IPS-18c (cell line): Measurements from ENCODE around the gene RNGTT.

ENCODE experiments used
- H3K4me3 ChIP-seq: 2 replicates; pipeline ENCODE4 v1.7.0; 2013; ENCODE audit warnings: low read depth, mild to moderate bottlenecking, low read length, moderate library complexity; ENCODE audit not compliant: insufficient read depth
- H3K9me3 ChIP-seq: one replicate; pipeline ENCODE4 v1.6.1; 2013; ENCODE audit warnings: mild to moderate bottlenecking, low read length, moderate library complexity; ENCODE audit not compliant: control insufficient read depth, insufficient read depth

Gene RNGTT

DNA sequence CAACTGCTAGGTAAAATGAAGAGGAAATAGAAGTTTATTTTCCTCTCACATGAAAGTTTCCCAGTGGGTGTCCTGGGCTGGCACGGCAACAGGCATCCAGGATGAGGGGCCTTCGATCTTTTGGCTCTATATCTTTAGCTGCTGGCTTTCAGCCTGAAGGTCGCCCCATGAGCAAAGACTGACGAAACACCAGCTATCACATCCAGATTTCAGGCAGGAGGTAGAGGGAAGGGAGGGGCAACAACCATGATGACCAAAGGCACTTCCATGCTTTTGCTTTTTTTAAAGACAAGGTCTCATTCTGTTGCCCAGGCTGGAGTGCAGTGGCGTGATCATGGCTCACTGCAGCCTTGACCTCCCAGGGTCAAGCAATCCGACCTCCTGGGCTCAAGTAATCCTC, 387.9 kb downstream of the RNGTT start:
- no peak overlapping the region for H3K4me3 ChIP-seq
- H3K9me3 ChIP-seq: no peaks in the 10 kb centered on the region

- H3K4me3 ChIP-seq: no peak overlapping the region
- H3K9me3 ChIP-seq: peaks cover 4% of the 10 kb centered on the region
Measured at GRCh38 chr6:88574651-88575050, 388.8 kb downstream of the RNGTT start.

GRCh38 chr6:88574031-88574430, 389.4 kb downstream of the RNGTT start:
- no peak overlapping the region for H3K4me3 ChIP-seq
- H3K9me3 ChIP-seq: peaks cover 4% of the 10 kb centered on the region

- Histone ChIP-seq H3K4me3 (no peak overlapping the region), H3K9me3 (peaks cover 4% of the 10 kb centered on the region)
Measured at GRCh38 chr6:88573561-88573960, 389.9 kb downstream of the RNGTT start.

DNA sequence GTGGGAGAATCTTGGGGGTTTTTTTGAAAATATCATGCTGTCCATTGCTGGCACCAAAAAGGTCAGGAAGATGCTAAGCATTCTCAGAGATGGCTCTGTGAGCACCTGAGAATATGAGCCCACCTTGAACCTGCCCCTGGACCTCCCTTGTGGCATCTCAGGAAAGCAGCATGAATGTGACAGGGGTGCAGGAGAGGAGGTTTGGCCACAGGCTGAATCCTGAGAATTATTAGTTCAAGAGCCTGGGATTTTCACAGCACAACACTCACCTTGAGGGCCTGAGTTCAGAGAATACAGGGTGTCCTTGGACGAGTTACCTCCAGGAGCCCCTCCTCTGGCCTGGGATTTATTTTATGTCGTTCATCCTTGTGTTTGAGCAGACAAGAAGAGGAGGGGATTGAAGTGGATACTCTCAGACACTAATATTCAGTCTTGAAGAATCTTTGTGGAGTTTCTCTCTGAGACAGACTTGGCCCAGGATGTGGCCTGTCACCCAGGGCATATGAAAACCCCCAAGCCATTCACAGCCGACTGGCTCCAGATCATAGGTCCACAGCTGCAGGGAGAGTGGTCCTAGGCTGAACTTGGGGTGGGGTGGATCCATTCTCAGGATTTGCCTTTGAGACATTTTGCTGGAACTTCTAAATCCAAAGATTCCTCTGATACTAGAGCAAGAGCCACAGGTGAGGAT, 390.8 kb downstream of the RNGTT start:
- Histone ChIP-seq H3K4me3 (no peak overlapping the region), H3K9me3 (peaks cover 4% of the 10 kb centered on the region)

GRCh38 chr6:88569959-88570358, 393.5 kb downstream of the RNGTT start:
- Histone ChIP-seq H3K4me3 (no peak overlapping the region; the same call in 1 of the 2 replicates), H3K9me3 (peaks cover 4% of the 10 kb centered on the region)

GRCh38 chr6:88567696-88568095, 395.7 kb downstream of the RNGTT start:
- no peak overlapping the region for H3K4me3 ChIP-seq
- H3K9me3 ChIP-seq: peaks cover 4% of the 10 kb centered on the region

DNA sequence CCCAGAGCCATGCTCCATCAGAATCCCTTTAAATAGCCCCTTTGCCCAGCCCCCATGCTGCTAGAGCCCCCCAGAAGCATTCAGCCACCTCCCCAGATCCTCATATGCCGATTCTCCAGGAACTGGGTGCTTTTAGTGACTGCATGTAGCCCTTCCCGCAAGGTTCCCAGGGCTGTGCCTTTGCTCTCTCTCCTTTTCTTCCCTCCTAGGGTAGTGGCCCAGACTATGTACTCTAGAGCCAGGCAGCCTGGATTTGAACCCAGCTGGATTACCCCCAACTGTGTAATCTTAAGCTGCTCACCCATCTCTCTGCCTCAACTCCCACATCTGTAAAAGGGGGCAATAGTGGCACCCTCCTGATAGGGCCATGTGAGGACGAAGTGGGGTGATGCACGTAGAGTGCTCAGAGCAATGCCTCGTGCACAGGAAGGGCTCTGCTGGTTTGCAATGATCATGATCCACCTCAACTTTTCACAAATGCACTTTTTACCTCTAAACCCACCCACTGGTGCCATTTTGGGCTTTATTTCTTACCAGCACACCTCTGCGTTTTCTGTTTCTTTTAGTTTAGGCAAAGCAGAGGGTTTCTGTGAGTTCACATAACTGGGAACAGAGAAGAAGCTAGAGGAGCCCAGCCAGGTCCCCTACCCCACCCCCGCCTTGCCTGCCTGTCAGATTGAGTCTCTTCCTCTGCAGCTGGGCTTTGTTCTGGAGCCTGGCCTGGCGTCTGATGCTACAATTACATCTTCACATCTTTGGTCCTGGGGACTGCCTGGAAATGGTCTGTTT, 396.5 kb downstream of the RNGTT start:
- Histone ChIP-seq H3K9me3 (peaks cover 4% of the 10 kb centered on the region), H3K4me3 (no peak overlapping the region)

- H3K4me3 ChIP-seq: no peak overlapping the region
- peaks cover 4% of the 10 kb centered on the region for H3K9me3 ChIP-seq
Measured at GRCh38 chr6:88565836-88566235, 397.6 kb downstream of the RNGTT start.

DNA sequence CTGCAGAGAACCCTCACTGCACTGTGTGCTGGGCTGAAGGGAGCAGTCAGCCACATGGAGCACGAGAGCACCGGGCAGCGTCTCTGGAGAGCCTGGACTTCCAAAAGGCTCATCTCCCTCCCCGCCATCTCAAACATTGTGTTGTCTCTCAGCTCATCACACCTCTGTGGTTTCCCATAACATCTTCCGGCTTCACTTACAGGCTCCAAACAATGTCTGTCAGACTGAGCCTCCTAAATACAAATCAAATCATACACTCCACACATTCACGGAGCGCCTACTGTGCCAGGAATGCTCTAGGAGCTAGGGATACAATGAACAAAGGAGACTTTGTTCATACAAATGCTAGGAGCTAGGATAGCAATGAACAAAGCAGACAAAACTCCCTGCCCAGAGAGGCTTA, 398.0 kb downstream of the RNGTT start:
- no peak overlapping the region for H3K4me3 ChIP-seq

GRCh38 chr6:88563277-88563625, 400.2 kb downstream of the RNGTT start:
- Histone ChIP-seq H3K9me3 (no peaks in the 10 kb centered on the region), H3K4me3 (no peak overlapping the region)

More for the DNA sequence above, 398.0 kb downstream of the RNGTT start:
- peaks cover 4% of the 10 kb centered on the region for H3K9me3 ChIP-seq

DNA sequence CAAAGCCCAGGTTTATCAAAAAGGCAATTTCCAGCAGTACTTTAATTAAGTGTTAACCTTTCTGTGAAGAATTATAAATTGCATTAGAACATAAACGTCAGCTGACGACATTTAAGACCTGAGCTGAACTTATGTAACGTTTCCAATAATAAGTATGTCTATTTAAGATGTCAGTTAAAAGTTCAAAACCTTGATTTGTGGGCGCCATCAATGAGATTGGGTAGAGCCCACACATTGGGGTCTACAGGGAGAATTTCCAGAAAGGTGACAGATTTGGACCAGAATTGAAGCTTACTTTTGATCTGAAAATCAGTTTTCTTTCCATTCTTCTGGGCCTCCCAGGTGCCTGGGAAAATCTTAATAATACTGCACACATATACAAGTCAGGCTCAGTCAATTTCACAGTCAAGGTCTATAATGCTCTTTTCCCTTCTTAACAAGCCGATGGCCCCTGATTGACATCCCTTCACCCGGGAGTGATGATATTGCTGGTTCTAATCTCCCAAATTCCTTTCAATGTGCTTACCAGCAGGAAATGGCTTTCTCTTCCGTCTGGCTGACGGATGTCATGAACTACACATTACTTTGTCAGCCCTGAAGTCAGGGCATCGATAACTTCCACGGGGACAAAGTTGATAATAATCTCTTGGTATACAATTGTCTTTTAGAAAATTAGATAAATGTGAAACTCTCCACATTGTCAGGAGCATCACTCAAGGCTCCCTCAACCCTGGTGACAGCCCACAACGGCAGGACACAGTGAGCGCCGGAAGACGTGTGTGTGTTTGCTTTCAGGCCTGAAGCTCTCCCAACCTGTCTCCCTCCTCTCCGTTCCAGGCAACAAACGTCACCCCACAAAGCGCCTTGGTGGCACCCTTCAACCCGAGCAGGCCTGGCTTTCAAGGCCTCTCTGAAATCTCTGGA, 400.8 kb downstream of the RNGTT start:
- Histone ChIP-seq H3K4me3 (no peak overlapping the region), H3K9me3 (no peaks in the 10 kb centered on the region)

DNA sequence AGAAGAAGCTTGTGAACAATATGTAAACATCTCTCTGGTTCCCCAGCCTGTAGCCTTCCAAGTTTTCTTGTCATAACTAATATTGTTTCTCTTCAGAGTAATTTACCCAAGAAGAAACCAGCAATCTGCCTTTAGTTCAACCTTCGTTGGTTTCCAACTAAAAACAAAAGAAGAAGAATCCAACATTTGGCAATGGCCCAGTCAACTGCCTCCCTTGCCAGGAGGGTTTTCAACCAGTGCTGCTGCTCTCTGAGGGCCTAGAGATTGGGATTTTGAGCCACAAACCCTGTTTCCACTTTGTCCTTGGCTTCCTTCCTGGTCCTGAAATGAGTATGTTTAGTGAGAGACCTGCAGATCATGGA, 401.5 kb downstream of the RNGTT start:
- H3K4me3 ChIP-seq: no peak overlapping the region
- H3K9me3 ChIP-seq: no peaks in the 10 kb centered on the region

- no peaks in the 10 kb centered on the region for H3K9me3 ChIP-seq
- no peak overlapping the region for H3K4me3 ChIP-seq
Measured at GRCh38 chr6:88561034-88561953, 402.1 kb downstream of the RNGTT start.
